ENCODE data around the gene IL17RA.
"Not testable (repeated sequence)": the region's sequence is repeated elsewhere in the genome, so short reads cannot be mapped to it uniquely, and the experiment has no call there.

The IL17RA gene, protein sequence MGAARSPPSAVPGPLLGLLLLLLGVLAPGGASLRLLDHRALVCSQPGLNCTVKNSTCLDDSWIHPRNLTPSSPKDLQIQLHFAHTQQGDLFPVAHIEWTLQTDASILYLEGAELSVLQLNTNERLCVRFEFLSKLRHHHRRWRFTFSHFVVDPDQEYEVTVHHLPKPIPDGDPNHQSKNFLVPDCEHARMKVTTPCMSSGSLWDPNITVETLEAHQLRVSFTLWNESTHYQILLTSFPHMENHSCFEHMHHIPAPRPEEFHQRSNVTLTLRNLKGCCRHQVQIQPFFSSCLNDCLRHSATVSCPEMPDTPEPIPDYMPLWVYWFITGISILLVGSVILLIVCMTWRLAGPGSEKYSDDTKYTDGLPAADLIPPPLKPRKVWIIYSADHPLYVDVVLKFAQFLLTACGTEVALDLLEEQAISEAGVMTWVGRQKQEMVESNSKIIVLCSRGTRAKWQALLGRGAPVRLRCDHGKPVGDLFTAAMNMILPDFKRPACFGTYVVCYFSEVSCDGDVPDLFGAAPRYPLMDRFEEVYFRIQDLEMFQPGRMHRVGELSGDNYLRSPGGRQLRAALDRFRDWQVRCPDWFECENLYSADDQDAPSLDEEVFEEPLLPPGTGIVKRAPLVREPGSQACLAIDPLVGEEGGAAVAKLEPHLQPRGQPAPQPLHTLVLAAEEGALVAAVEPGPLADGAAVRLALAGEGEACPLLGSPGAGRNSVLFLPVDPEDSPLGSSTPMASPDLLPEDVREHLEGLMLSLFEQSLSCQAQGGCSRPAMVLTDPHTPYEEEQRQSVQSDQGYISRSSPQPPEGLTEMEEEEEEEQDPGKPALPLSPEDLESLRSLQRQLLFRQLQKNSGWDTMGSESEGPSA

DNA sequence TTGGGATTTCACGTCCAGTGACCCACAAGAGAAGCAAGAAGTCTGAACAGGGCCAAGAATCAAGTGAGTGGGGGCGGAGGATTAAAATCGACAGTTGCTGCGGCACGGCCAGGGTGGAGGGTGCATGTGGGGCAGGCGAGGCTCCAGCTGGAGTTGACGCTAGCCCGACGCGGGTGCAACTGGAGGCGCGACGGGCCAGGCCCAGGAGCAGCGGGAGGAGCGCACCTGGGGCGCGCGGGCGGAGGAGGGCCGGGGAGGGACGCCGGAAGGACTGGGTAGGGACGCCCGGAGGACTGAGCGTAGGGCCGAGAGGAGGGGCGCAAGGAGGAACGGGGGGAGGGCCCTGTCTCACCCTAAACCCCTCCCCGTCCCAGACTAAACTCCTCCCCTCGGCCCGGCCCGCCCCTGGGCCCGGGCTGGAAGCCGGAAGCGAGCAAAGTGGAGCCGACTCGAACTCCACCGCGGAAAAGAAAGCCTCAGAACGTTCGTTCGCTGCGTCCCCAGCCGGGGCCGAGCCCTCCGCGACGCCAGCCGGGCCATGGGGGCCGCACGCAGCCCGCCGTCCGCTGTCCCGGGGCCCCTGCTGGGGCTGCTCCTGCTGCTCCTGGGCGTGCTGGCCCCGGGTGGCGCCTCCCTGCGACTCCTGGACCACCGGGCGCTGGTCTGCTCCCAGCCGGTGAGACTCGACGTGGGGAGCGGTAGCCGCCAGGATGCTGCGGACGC is at the start of gene IL17RA:
IL17RA (plus strand) TSS at position 447 of the 723 bp plus-strand sequence; CDS start at position 539, 92 bp downstream.
- in situ Hi-C loops (cut with HindIII; ENCODE audit: low sequenced_read_pairs), result no loop called here
- TF ChIP-seq, protein P1, sequence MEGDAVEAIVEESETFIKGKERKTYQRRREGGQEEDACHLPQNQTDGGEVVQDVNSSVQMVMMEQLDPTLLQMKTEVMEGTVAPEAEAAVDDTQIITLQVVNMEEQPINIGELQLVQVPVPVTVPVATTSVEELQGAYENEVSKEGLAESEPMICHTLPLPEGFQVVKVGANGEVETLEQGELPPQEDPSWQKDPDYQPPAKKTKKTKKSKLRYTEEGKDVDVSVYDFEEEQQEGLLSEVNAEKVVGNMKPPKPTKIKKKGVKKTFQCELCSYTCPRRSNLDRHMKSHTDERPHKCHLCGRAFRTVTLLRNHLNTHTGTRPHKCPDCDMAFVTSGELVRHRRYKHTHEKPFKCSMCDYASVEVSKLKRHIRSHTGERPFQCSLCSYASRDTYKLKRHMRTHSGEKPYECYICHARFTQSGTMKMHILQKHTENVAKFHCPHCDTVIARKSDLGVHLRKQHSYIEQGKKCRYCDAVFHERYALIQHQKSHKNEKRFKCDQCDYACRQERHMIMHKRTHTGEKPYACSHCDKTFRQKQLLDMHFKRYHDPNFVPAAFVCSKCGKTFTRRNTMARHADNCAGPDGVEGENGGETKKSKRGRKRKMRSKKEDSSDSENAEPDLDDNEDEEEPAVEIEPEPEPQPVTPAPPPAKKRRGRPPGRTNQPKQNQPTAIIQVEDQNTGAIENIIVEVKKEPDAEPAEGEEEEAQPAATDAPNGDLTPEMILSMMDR (IDR thresholded peaks at IDR 0.05; ENCODE audit: low read depth, low read length), result no peak
- peak; percentile 85 for DNase-seq (ENCODE audit: low read depth, low spot score)
- peak within 1 kb of the TSS; percentile 67 for H3K4me3 ChIP-seq (ENCODE audit: low read depth, low read length)

DNA sequence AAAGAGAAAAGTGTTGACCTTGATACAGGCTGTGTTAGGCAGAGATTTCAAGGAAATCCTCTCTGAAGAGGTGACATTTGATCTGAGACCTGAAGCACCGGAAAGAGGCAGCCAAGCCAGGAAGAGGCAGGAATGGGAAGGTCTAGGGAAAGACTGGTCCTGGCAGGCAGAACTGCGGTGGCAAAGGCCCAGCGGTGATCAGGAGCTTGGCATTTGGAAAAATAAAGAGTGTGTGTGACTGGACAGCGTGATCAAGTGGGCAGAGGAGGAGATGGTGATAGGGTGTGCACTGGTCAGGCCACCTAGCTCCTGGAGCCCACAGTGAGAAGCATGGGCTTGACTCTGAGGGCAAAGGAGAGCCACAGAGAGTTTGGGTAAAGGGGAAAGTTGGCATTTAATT is 49.6 kb upstream of the IL17RA start:
- TF ChIP-seq, protein P1 (IDR thresholded peaks at IDR 0.05; ENCODE audit: low read depth, low read length), result no peak
- H3K4me3 ChIP-seq (ENCODE audit: low read depth, low read length), result no peak overlapping the region
- no peak for DNase-seq (ENCODE audit: low read depth, low spot score)
- in situ Hi-C loops (cut with HindIII; ENCODE audit: low sequenced_read_pairs), result no loop called here

DNA sequence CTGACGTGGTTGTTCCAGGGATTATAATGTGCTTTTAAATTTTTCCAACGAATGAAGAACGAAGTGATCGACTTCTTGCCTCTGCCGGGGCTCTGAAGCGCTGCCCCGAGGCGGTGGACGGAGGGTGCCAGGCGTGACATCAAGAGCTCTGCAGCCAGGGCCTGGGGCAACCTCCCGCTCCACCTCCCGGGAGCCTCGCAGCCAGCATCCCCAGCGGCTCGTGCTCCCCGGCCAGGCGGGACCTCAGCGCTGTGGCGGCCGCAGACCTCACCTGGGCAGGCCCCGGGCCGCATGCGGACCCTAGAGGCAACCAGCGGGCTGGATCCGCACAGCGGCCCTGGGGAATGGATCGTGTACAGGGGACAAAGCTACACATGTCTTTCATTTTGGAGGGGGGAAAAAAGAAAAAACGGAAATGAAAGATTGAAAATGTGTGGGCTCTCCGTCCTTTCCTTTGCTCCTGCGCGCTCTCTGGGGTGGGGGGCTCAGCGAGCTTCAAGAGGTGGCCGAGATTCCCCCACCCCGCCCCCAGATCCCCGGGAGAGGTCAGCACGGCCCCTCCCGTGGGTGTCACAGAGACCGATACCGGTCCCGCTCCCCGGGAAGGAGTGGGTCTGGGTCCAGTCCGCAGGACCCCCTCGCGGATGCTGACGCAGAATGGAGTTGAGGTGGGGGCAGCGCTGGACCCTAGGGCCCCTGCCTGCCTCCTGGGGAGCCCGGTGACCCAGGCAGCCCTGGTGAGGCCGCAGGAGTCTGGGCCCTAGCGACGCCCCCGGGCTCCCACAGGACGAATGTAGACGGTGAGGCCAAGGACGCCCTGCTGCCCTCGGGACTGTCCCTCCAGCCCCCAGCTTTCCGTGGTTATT is 48.6 kb upstream of the IL17RA start:
- DNase-seq (ENCODE audit: low read depth, low spot score); in situ Hi-C loops (cut with HindIII; ENCODE audit: low sequenced_read_pairs); H3K4me3 ChIP-seq (ENCODE audit: low read depth, low read length): not testable (repeated sequence)

DNA sequence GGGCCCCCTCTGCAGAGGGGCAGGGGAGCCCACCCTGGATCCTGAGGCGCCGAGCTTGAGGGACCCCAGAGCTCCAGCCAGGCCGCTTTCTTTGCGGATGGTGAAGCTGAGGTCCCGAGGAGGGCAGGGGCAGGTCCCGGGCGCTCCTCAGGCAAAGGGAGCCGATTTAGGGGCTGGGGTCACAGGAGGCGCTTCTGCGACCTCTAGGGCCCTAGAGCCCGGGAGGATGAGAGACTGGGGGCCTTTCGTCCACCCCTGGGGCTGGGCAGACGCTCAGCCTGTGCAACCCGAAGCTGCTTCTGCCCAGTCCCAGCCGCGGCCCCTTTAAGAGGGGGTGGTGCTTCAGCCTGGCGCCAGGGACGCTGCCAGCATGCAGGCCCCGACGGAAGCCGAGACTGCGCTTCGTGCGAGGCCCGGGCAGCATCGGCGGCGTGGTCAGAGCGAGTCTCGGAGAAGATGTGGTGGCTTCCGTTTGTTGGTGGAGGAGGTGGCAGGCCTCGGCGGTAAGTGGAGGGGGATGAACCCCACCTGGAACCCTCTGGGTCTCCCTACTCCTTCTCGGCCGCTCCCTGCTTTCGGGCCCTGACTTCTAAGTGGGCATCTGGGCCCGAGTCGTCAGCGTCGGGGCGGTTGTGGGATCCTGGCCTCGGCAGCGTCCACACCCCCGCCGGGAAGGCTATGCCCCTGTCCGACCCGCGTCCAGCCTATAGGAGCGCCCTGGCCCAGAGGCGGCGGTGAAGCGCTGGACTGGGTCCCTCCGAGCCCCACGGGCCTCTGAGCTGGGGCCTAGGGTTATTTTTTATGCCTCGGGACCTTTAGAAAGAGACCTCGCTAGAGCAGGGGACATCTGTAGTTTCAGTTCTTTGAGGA is 47.7 kb upstream of the IL17RA start:
- DNase-seq (ENCODE audit: low read depth, low spot score); in situ Hi-C loops (cut with HindIII; ENCODE audit: low sequenced_read_pairs): not testable (repeated sequence)
- H3K4me3 ChIP-seq (ENCODE audit: low read depth, low read length), result peak overlapping the region; percentile 20

DNA sequence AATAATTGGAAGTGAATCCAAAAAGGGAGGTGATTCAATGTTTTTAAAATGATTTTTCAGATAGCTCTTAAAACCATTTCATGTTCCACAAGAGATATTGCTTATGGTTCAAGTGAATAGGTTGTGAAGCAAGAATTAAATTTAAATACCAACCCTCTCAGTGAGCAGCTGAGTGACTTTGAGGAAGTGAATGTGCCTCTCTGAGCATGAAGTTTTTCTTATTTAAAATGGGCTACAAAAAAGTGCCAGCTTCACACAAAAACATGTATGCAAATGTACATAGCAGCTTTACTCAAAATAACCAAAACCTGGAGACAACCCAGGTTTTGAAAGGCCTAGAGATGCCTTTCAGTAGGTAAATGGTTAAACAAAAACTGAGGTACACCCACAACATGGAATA is 41.3 kb upstream of the IL17RA start:
- in situ Hi-C loops (cut with HindIII; ENCODE audit: low sequenced_read_pairs), result no loop called here
- TF ChIP-seq, protein P1 (IDR thresholded peaks at IDR 0.05; ENCODE audit: low read depth, low read length), result no peak
- DNase-seq (ENCODE audit: low read depth, low spot score), result no peak
- H3K4me3 ChIP-seq (ENCODE audit: low read depth, low read length), result no peak overlapping the region

DNA sequence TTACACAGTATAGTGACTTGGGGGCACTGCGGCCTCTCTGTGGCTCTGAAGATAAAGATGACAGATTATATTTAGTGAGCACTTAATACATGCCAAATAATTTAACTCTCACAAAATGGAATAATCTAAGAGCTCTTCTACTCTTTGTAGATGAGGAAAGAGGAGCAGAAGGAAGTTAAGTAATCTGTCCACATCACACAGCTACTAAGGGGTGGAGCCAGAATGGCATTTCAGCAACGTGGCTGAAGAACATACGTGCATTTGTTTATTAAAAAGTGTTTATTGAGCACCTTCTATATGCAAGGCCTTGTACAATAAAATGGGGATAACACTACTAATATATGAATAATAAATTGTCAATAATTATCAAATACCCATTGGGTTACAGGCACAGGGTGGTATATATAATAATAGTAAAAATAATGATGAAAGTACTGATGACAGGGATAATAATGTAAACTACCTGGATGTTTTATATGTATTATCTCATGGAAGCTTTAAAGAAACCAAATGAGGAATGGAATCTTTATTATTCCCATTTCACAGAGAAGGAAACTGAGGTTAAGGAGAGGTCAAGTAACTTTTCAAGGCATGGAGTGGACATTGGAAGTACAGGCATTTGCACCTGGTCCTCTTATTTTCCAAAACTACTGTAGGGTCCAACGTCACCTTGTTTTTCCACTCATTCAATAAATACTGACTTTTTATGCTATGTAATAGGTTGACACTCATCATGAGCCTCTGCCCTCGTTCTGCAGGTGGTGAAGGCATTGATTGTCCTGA is 38.0 kb upstream of the IL17RA start:
- TF ChIP-seq, protein P1 (IDR thresholded peaks at IDR 0.05; ENCODE audit: low read depth, low read length), result no peak
- no peak for DNase-seq (ENCODE audit: low read depth, low spot score)
- no peak overlapping the region for H3K4me3 ChIP-seq (ENCODE audit: low read depth, low read length)
- in situ Hi-C loops (cut with HindIII; ENCODE audit: low sequenced_read_pairs), result no loop called here

Data from astrocyte of the spinal cord (primary cell).